Activated CD4-positive, alpha-beta T cell treated with anti-CD3 and anti-CD28 coated beads, Interleukin-2, amount 10 ng/mL, durations not matched to agents 7 days and 5 days (primary cell): ENCODE measurements around the gene SPG7. TPM values are rescaled to one million over a fixed set of nuclear protein-coding genes. Genes with fewer than 3 reads are reported as not detected.

Experiments used
- CTCF ChIA-PET: fragments of 350-600 bp; sonication (Branson Sonifier 250); formaldehyde crosslinking; loops from one replicate; lab custom pipeline; 2021; ENCODE audit warnings: antibody characterized with exemption; lab: Charles Lee
- POLR2A ChIA-PET: fragments of 350-600 bp; sonication (Branson Sonifier 250); formaldehyde crosslinking; loops from one replicate; lab custom pipeline; 2021; ENCODE audit warnings: antibody characterized with exemption; lab: Charles Lee
- DNase-seq: peaks from one replicate; pipeline ENCODE4 v3.0.0-alpha.2; 2020
- H3K27ac Mint-ChIP-seq: one replicate; pipeline ENCODE4 v1.8.0; 2021; ENCODE audit warnings: mild to moderate bottlenecking, moderate library complexity, mixed read lengths
- H3K27me3 Mint-ChIP-seq: one replicate; pipeline ENCODE4 v1.8.0; 2021; ENCODE audit warnings: mixed read lengths
- H3K36me3 Mint-ChIP-seq: one replicate; pipeline ENCODE4 v1.8.0; 2021; ENCODE audit warnings: low read depth, mixed read lengths
- H3K4me1 Mint-ChIP-seq: one replicate; pipeline ENCODE4 v1.8.0; 2021; ENCODE audit warnings: mixed read lengths
- H3K4me3 Mint-ChIP-seq: one replicate; pipeline ENCODE4 v1.8.0; 2021; ENCODE audit warnings: mild to moderate bottlenecking, moderate library complexity, mixed read lengths
- H3K9me3 Mint-ChIP-seq: one replicate; pipeline ENCODE4 v1.8.0; 2021; ENCODE audit warnings: mixed read lengths
- total RNA-seq, 2 experiments: library from RNA; stranded (reverse); gene quantifications; one replicate each; pipeline ENCODE4 v1.2.3, GENCODE V29; 2021

Gene SPG7
- total RNA-seq, 2 experiments from 2014 or later: 88.3 to 101 TPM

DNA sequence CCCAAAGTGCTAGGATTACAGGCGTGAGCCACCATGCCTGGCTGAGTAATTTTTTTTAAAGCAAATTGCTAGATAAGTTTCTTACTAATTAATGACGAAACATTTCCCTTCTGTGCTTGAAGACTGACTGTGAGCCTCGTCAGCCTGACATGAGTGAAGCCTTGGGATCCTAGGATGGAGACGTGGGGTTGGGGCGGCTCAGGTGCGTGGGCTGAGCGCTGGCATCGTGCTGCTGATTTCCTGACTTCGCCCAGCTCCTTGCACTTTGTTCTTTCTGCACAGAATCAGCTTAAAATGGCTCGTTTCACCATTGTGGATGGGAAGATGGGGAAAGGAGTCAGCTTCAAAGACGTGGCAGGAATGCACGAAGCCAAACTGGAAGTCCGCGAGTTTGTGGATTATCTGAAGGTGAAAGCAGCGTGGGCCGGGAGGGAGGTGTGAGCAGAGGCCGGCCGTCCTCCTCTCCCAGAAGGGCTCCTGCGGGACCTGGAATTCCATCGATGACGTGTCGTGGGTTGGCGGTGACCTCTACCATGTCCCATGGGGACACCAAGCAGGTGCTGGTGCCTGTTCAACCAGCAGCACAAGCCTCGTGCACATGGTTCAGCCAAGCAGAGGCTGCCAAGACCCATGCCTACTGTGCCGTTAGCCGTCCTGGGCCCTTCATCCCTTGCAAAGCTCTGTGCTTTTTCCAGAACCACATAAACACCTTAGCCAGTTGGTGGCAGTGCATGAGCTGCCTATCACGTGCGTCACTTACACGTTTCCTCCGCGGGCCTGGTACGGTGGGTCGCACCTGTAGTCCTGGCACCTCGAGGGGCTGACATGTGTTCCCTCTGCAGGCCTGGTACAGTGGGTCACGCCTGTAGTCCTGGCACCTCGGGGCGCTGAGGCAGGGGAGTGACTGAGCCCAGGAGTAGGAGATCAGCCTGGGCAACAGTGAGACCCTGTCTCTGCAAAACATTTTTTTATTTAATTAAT is 22.5 kb downstream of the SPG7 start:
- Mint-ChIP-seq H3K36me3 (peaks cover 59% of the 10 kb centered on the region), H3K9me3 (no peaks in the 10 kb centered on the region), H3K4me3 (no peak overlapping the region), H3K4me1 (peaks cover 24% of the 10 kb centered on the region), H3K27me3 (no peaks in the 10 kb centered on the region), H3K27ac (no peak overlapping the region)
- POLR2A ChIA-PET: no interaction called here
- CTCF ChIA-PET: interaction anchor here (0.6 to 1.2 kb wide), 3 partner anchors 26 to 174 kb away, joined by 3 to 4 read pairs (median 3); no protein-coding TSS in a partner anchor
- DNase-seq: no peak

DNA sequence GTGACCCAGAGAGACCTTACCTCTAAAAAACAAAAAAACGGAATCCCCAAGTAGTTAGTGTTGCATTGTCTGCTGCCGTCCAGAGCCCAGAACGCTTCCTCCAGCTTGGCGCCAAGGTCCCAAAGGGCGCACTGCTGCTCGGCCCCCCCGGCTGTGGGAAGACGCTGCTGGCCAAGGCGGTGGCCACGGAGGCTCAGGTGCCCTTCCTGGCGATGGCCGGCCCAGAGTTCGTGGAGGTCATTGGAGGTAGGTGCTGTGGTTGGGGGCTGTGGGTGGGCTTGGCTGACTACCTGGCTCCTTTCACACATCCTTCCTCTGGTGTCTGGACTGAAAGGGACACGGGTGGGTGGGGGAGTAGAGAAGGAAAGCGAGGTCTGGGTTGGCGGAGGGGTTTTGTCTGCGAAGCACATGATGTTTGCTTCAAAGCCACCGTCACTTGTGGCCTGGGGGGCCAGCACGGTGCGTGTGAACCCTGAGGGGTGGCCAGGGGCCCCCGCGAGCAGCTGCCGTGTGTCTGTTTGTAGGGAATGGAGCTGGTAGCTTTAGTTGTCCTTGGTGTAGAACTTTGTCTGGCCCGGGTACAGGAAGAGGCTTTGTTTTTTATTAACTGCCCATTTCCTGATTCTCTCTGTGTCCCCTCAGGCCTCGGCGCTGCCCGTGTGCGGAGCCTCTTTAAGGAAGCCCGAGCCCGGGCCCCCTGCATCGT is 23.8 kb downstream of the SPG7 start:
- Mint-ChIP-seq H3K4me1 (peaks cover 24% of the 10 kb centered on the region), H3K27ac (no peak overlapping the region), H3K27me3 (no peaks in the 10 kb centered on the region), H3K4me3 (no peak overlapping the region), H3K36me3 (peaks cover 50% of the 10 kb centered on the region), H3K9me3 (no peaks in the 10 kb centered on the region)
- ChIA-PET POLR2A (no interaction called here), CTCF (no interaction called here)
- DNase-seq: no peak

GRCh38 chr16:89534252-89534756 is 26.1 kb downstream of the SPG7 start:
- H3K27ac Mint-ChIP-seq: peak overlapping the region; percentile 89
- peak; percentile 71 for DNase-seq
- H3K27me3 Mint-ChIP-seq: no peaks in the 10 kb centered on the region
- ChIA-PET CTCF (interaction anchor here (0.7 to 1.5 kb wide), 2 partner anchors 17 to 23 kb away, joined by 4 to 7 read pairs; no protein-coding TSS in a partner anchor), POLR2A (interaction anchor here (0.7 to 0.9 kb wide), 2 partner anchors 18 to 152 kb away, joined by 3 to 4 read pairs; no protein-coding TSS in a partner anchor)
- H3K9me3 Mint-ChIP-seq: no peaks in the 10 kb centered on the region
- H3K4me1 Mint-ChIP-seq: peaks cover 24% of the 10 kb centered on the region
- peaks cover 41% of the 10 kb centered on the region for H3K36me3 Mint-ChIP-seq
- peak overlapping the region; percentile 26 for H3K4me3 Mint-ChIP-seq

GRCh38 chr16:89536371-89536770 is 28.2 kb downstream of the SPG7 start:
- Mint-ChIP-seq H3K27ac (peak overlapping the region; percentile 25), H3K36me3 (peaks cover 40% of the 10 kb centered on the region), H3K27me3 (no peaks in the 10 kb centered on the region), H3K4me3 (no peak overlapping the region), H3K9me3 (no peaks in the 10 kb centered on the region), H3K4me1 (peaks cover 24% of the 10 kb centered on the region)
- POLR2A ChIA-PET: no interaction called here
- CTCF ChIA-PET: no interaction called here
- DNase-seq: no peak

- ChIA-PET CTCF (interaction anchor here (1.1 kb wide), 1 partner anchor 21 kb away, joined by 5 read pairs; no protein-coding TSS in a partner anchor), POLR2A (no interaction called here)
- H3K4me1 Mint-ChIP-seq: peaks cover 24% of the 10 kb centered on the region
These were observed 28.8 kb downstream of the SPG7 start for GRCh38 chr16:89536886-89537548.

DNA sequence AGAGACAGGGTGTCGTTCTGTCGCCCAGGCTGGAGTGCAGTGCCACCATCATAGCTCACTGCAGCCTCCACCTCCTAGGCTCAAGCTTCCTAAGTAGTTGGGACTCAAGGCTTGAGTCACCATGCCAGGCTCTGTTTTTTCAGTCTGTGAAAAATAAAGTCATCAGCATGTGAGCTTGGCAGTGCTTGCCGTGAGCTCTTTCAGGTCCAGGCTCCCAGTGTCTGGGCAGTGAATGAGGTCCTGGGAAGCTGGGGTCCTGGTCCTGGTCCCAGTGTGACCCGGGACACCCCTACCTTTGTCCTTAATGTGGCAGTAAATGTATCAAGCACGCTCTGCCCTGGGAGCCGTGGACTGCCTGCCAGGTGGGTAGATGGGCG is 29.3 kb downstream of the SPG7 start:
- Mint-ChIP-seq H3K4me3 (no peak overlapping the region), H3K27ac (no peak overlapping the region), H3K36me3 (peaks cover 32% of the 10 kb centered on the region), H3K4me1 (peaks cover 24% of the 10 kb centered on the region), H3K9me3 (no peaks in the 10 kb centered on the region), H3K27me3 (no peaks in the 10 kb centered on the region)
- CTCF ChIA-PET: interaction anchor here (1.1 to 1.3 kb wide), 2 partner anchors 12 to 20 kb away, joined by 5 to 6 read pairs; no protein-coding TSS in a partner anchor
- DNase-seq: no peak
- POLR2A ChIA-PET: no interaction called here

More at GRCh38 chr16:89536886-89537548, 28.8 kb downstream of the SPG7 start:
- Mint-ChIP-seq H3K4me3 (no peak overlapping the region), H3K9me3 (no peaks in the 10 kb centered on the region), H3K27me3 (no peaks in the 10 kb centered on the region), H3K36me3 (peaks cover 36% of the 10 kb centered on the region), H3K27ac (peak overlapping the region; percentile 38)
- DNase-seq: no peak

- Mint-ChIP-seq H3K4me3 (no peak overlapping the region), H3K36me3 (peaks cover 31% of the 10 kb centered on the region), H3K9me3 (no peaks in the 10 kb centered on the region), H3K27ac (no peak overlapping the region), H3K4me1 (peaks cover 23% of the 10 kb centered on the region), H3K27me3 (no peaks in the 10 kb centered on the region)
- ChIA-PET CTCF (interaction anchor here (0.7 to 1.3 kb wide), 3 partner anchors 12 to 87 kb away, joined by 3 to 6 read pairs (median 5); no protein-coding TSS in a partner anchor), POLR2A (no interaction called here)
- DNase-seq: no peak
These were observed 30.1 kb downstream of the SPG7 start for GRCh38 chr16:89538286-89538685.

DNA sequence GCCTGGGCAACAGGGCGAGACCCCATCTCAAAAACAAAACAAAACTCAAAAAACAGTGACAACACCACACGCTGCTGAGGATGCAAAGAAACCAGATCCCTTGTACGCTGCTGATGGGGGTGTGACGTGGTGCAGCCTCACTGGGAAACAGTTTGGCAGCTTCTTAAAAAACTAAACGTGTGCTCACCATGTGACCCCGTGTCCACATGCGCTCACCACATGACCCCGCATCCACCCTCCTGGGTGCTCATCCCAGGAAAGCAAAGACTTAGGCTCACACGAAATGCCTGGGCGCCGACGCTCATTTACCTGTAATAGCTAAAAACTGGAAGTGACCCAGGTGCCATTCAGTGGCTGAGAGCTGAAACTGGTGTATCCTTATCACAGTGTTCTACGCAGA is 32.4 kb downstream of the SPG7 start:
- DNase-seq: no peak
- Mint-ChIP-seq H3K9me3 (no peaks in the 10 kb centered on the region), H3K36me3 (peaks cover 10% of the 10 kb centered on the region), H3K27ac (no peak overlapping the region), H3K4me1 (no peaks in the 10 kb centered on the region), H3K4me3 (no peak overlapping the region), H3K27me3 (no peaks in the 10 kb centered on the region)
- CTCF ChIA-PET: interaction anchor here (1.1 kb wide), 1 partner anchor 12 kb away, joined by 5 read pairs; no protein-coding TSS in a partner anchor
- POLR2A ChIA-PET: no interaction called here

DNA sequence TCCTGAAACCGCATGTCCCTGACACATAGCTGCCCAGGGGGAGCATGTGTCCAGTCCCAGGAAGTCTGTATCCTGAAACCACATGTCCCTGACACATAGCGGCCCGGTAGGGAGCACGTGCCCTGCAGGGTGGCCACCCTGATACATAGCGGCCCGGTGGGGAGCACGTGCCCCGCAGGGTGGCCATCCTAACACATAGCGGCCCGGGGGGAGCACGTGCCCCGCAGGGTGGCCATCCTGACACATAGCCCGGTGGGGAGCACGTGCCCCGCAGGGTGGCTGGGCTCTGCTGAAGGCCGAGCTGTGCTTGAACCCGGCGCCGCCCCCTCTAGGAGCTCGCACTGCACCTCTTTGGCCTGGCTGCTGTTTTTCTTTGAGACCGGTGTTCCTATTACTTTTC is 33.6 kb downstream of the SPG7 start:
- Mint-ChIP-seq H3K27me3 (no peaks in the 10 kb centered on the region), H3K27ac (no peak overlapping the region)
- POLR2A ChIA-PET: no interaction called here

GRCh38 chr16:89544113-89544512 is 35.9 kb downstream of the SPG7 start:
- no peak overlapping the region for H3K27ac Mint-ChIP-seq
- no peaks in the 10 kb centered on the region for H3K9me3 Mint-ChIP-seq
- DNase-seq: no peak
- no peak overlapping the region for H3K4me3 Mint-ChIP-seq
- ChIA-PET POLR2A (no interaction called here), CTCF (interaction anchor here (1.3 kb wide), 1 partner anchor 14 kb away, joined by 6 read pairs; no protein-coding TSS in a partner anchor)
- peaks cover 11% of the 10 kb centered on the region for H3K4me1 Mint-ChIP-seq
- peaks cover 10% of the 10 kb centered on the region for H3K36me3 Mint-ChIP-seq
- no peaks in the 10 kb centered on the region for H3K27me3 Mint-ChIP-seq

More for the DNA sequence above, 33.6 kb downstream of the SPG7 start:
- H3K4me3 Mint-ChIP-seq: no peak overlapping the region
- CTCF ChIA-PET: interaction anchor here (1.1 kb wide), 1 partner anchor 13 kb away, joined by 5 read pairs; no protein-coding TSS in a partner anchor
- no peak for DNase-seq
- H3K9me3 Mint-ChIP-seq: no peaks in the 10 kb centered on the region
- H3K36me3 Mint-ChIP-seq: peaks cover 9% of the 10 kb centered on the region
- H3K4me1 Mint-ChIP-seq: no peaks in the 10 kb centered on the region

- ChIA-PET POLR2A (no interaction called here), CTCF (interaction anchor here (1.3 kb wide), 1 partner anchor 13 kb away, joined by 6 read pairs; no protein-coding TSS in a partner anchor)
- Mint-ChIP-seq H3K27ac (no peak overlapping the region), H3K4me1 (peaks cover 16% of the 10 kb centered on the region), H3K9me3 (no peaks in the 10 kb centered on the region), H3K36me3 (peaks cover 15% of the 10 kb centered on the region), H3K4me3 (no peak overlapping the region), H3K27me3 (no peaks in the 10 kb centered on the region)
- no peak for DNase-seq
These were observed 36.5 kb downstream of the SPG7 start for GRCh38 chr16:89544713-89545043.
